HG03066 (cell line): ENCODE measurements around the gene CALML4.
"Not testable (repeated sequence)": the region's sequence is repeated elsewhere in the genome, so short reads cannot be mapped to it uniquely, and the experiment has no call there.

Source experiments
- ATAC-seq: cut with Tn5 transposase; IDR thresholded peaks from one replicate; pipeline ENCODE4 v1.9.1; 2021; ENCODE audit warnings: low read depth; ENCODE audit not compliant: unreplicated experiment

CALML4 gene

GRCh38 chr15:68209272-68209671 lies 4.1 kb upstream of the CALML4 start:
- ATAC-seq: no peak

DNA sequence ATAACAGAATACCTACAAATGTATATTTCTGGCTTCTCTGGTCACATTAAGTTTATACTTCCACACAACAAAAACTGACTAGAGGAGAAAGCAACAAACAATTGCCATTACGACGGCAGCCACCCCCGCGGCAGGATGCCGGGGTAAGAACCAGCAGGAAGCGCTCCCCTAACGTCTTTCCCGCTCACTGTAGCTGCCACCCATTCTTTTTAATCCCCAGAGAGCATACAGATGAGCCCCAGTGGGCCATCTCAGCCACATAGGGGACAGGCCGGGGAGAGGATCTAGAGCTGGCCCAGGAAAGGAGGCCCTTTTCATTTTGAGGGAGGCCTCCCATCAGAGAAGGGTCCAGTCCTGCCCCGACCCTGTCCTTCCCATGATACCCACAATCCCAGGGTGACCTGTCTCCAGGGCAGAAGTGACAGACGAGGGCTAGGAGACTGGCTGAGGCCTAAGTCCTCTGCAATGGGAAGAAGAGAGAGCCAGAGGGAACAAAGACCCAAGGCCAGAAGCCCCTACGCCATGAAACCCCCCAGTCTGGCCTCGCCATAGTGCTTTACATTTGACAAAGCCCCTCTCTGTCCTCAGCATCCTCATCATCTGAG lies 3.6 kb upstream of the CALML4 start:
- ATAC-seq: no peak

GRCh38 chr15:68208136-68208535 lies 3.0 kb upstream of the CALML4 start:
- no peak for ATAC-seq

- ATAC-seq: no peak
Observed at GRCh38 chr15:68207176-68207935, 2.2 kb upstream of the CALML4 start.

GRCh38 chr15:68206711-68207151 lies 1.6 kb upstream of the CALML4 start:
- ATAC-seq: no peak

DNA sequence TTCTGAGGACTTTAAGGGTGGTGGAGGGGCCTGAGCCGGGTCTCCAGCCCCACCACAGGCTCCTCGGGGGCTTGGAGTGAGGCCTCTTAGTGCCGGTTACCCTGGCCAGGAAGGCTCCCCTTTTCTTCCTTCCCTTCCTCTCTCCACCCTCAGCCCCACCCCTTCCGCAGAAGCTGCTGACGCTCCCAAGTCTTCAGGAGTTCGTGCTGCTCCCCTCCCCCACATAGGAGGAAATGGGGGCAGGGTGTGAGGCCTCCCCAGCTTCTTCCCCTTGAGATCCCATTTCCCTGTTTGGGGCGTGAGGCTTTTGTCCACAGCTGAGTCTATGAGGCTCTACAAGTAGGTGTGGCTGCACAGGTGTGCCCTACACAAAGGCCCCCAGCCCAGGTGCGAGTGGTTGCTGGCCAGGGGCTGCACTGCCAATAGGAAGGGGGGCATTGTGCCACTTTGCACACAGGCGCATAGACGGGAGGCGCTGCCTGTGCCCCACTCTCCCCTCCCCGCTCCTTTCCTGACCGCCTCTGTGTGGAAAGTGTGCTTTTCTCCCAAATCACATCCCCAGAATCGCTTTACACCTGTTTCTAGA lies 915 bp upstream of the CALML4 start:
- no peak for ATAC-seq

GRCh38 chr15:68205558-68205944 lies 419 bp upstream of the CALML4 start:
- no peak for ATAC-seq

- ATAC-seq: no peak
Observed at GRCh38 chr15:68204361-68204760, 771 bp downstream of the CALML4 start.

GRCh38 chr15:68203956-68204355 lies 1.2 kb downstream of the CALML4 start:
- no peak for ATAC-seq

DNA sequence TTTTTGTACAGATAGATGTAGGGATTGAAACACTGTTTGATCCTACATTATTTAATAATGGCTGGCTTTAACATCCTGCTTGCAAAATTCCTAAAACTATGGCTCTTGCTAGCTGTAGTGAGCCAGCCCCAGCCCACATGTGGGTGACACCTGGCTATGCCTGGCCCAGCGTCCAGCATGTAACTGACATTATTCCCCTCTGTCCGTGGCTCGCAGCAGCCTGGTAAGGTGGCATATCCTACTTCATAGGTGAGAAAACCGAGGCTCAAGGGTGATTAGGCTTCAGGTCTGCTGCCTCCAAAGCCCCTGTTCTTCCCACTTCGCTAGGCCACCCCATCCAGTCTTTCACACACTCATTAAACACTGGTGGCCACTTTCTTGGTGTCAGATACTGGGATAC lies 1.6 kb downstream of the CALML4 start:
- no peak for ATAC-seq

GRCh38 chr15:68202994-68203393 lies 2.1 kb downstream of the CALML4 start:
- not testable (repeated sequence) for ATAC-seq

DNA sequence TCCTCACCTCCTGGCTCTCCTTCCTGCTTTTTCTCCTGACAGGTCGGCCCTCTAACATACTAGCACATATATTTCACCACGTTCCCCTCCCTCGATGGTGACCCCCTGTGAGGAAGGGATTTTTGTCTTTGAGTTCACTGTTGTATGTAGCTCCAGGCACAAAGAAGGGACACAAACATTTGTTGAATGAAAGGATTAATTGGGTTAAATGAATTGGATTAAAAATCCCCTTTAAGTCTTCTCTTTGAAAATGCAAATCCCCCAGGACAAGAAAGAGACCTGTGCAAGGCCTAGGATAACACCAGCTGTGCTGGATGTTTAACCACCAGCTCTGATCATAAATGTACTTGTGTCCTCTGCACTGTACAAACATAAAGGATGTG lies 3.3 kb downstream of the CALML4 start:
- ATAC-seq: no peak

GRCh38 chr15:68201153-68201878 lies 3.8 kb downstream of the CALML4 start:
- ATAC-seq: no peak

GRCh38 chr15:68200016-68200861 lies 4.9 kb downstream of the CALML4 start:
- no peak for ATAC-seq

DNA sequence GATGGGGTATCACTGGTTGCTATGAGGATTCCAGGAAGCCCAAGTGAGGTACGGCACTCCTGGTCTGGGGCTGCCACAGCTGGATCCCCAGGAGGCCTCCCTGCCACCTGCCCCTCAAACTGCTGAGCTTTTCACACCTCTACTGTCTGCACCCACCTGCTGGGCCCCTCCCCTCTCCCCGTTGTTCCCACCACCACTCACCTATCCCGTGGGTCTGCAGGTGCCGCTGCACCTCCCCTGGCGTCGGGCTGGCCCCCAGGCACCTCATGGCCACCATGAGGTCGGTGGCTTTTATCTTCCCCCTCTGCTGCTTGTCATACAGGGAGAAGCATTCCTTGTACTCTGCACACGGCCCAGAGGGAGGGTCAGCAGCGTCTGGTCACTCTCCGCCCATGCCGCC lies 5.8 kb downstream of the CALML4 start:
- ATAC-seq: no peak

GRCh38 chr15:68197661-68198437 lies 7.3 kb downstream of the CALML4 start:
- ATAC-seq: no peak

GRCh38 chr15:68197170-68197492 lies 8.0 kb downstream of the CALML4 start:
- no peak for ATAC-seq

DNA sequence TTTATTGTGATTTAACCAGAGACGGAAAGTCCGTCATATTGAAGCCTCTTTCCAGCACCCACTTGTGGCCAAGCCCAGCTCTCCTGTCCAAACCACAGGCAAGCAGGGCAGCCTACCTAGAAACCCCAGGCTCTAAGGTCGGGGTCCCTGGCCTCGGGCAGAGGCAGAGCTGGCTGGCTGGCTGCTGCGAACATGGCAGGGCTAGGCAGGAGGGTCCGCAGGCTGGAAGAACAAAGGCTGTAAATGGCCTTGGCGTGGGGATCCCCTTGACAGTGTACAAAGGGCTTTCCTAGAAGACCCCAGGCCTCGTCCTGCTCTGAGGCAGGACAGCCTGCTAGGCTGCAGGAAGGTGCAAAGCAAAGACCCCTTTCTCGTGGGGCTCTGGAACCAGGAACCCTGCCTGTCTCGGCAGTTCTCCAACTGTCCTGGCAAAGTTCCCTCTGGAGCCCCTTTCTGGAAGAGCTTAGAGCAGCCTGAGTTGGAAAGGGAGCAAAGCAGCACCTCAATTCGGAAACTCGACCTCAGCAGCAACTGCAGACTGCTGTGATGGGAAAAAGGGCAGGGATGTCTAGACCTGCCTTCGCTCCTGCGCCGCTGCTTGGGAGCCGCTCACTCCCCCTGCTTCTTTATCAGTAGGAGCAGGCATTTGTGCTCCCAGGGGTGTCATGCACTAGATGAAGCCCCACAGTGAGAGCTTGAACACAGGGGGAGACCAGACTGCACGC lies 8.5 kb downstream of the CALML4 start:
- no peak for ATAC-seq
